Stimulated activated CD8-positive, alpha-beta memory T cell treated with anti-CD3 and anti-CD28 coated beads, Interleukin-12 subunit alpha, Interleukin-12 subunit beta, amount 100 ng/mL, for 1 hour (primary cell): ENCODE measurements around the gene GNAS-AS1.

Experiments used
- DNase-seq: peaks from one replicate; pipeline ENCODE4 v3.0.0-alpha.2; 2020; ENCODE audit warnings: low read depth

GNAS-AS1 gene

GRCh38 chr20:58884966-58885365 lies 34.3 kb upstream of the GNAS-AS1 start:
- DNase-seq = no peak

DNA sequence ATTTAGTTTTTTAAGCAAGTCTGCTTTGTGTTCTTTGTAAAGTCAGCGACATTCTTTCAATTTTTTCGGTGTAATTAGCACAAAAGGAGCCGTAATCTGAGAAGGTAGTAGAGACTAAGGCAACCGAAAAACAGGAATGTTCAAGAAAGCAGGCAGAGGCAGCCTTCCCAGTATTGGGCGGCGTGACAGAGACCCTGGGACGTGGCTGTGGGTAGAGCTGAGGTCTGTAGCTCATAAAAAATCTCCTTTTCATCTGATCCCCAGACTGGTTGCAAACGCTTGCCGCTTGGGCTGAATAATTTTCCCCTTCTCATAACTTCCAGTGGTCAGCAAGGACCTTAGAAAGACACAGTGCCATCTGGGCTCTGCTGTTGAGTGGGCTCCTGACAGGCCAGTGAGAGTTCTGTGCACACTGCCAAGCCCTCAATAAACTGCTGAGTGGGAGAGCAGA lies 32.6 kb upstream of the GNAS-AS1 start:
- no peak for DNase-seq

- DNase-seq = no peak
Observed at GRCh38 chr20:58882704-58883089, 32.0 kb upstream of the GNAS-AS1 start.

GRCh38 chr20:58880994-58881752 lies 30.5 kb upstream of the GNAS-AS1 start:
- no peak for DNase-seq

DNA sequence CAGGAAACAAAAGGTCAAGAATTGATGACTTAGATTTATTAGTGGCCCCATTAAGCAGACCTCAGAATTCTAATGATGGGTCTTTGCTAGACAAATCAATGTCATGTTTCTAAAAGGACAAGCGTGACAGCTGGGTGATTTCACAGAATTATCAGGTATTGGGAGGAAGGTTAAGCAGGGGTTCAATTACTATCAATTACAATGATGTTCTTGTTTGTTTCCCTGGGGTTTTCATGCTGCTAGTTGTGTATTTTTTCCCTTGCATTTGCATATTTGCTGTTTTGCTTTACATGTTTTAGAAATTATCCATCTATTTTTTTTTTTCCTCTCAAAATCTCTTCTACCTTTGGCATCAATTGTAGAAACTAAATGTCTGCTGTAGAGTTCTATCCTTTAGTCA lies 29.7 kb upstream of the GNAS-AS1 start:
- no peak for DNase-seq

GRCh38 chr20:58878399-58878798 lies 27.7 kb upstream of the GNAS-AS1 start:
- DNase-seq = no peak

DNA sequence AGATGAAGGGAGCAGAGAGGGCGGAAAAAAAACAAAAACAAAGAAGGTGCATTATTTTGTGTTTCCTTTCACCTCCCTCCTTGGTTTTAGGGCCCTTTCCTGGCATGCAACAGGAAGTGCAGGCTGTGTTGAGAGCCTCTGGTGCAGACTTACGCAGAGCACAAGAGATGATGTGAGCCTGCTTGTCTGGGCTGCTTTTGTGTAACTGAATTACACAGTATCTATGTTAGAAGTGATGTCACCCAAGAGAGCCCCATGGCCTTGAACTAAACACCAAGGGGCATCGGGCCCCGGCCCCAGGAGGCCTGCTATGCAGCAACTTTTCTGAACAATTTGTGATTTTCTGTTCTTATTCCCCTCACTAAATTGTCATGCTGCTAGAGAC lies 27.3 kb upstream of the GNAS-AS1 start:
- DNase-seq = no peak

DNA sequence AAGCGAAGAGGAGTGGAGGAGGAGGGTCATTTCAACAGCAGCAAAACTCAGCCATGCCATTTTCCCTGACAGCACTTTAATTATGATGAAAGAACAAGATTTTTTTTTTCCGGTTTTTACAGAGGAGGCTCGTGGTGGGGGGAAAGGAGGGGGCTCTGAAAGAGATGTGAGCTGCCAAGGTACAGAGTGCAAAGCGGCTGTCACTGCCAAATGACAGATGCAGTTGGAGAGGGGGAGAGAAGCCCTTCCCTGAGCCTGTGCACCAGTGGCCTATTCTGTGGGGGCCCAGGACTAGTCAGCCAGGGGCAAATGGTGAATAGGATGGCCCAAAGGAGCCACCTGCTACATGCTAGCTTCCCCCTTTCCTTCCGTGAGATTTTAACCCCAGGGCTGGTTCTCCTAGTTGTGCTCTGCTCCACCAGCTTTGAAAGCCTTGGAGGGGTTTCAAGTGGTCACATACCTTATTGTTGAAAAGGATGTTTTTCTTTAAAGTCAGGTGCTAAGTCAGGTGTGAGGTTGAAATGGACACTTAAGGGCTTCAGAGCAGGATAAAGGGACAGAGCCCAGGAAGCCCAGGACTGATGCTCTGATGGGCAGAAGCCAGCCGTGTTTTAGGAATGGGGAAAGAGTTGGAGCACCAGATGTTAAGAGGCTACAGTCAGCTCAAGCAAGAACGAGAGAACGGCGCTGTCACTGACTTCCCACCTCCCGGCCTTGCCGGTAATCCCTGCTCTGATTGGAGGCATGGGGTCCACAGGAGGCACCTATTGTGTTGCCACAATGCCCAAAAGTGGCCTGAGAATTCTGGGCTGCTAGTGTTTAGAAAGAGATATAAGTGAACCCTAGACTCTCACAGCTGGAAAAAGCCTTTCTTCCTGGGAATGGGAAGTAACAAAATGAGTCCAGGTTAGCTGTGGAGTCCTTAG lies 26.6 kb upstream of the GNAS-AS1 start:
- no peak for DNase-seq

DNA sequence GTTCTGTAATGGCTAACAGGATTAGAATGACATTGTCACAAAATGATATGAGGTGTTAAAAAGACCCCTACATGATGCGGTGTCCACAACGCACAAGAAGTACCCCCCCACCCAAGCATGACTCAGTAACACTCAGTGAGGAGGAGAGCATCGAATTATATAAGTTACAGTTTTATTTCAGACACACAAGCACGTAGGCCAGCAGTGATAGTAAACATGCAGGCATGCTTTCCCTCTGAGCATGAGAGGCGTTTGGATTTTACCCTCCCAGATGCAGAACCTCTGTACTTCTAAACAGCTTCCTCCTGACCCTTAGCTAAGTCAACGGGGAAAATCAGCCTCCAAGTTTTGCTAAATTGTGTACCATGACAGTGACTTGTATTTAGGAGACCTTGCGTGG lies 25.7 kb upstream of the GNAS-AS1 start:
- no peak for DNase-seq

DNA sequence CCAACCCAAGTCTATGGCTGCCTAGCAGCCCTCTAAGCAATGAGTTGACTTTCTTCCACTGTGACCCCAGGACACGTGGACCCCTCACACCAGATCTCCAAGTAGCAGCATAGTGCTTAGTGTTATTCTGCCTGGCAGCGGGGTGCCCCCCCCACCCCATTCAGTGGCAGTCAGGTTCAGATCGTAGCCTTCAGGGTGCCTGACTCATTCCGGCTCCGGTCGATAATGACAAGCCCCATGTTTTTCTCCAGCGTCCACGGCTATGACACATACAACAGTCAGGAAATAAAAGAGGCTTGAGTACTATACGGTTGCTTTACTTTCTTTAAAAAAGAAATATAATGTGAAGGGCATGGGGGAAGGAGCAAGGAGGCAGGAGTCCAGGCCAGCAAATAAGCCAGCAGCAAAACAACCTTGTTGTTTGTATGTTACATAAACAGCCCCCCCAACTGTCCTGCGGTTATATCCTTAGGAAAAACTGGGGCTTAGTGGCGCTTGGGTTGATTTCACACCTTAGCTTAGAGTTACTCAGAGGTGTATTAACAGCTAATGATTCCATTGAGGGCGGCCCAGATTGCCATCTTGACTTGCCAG lies 24.9 kb upstream of the GNAS-AS1 start:
- DNase-seq = no peak

DNA sequence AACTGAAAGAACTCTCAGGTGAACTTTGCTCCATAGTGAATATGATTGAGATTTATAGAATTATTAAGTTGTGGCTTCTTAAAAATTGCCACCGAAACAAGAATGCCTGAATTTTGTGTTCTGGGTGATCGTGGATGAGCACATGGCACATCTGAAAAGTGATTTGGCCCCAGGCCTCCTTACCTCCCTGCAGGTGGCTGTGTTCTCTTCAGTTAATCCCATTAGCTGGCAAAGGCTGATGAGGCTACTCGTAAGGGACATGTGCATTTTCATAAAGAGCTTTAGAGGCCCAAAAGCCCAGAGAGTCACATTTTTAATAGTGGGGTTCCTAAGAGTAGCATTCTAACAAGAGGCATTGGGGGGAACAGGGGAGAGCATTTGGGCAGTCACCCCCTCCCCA lies 24.4 kb upstream of the GNAS-AS1 start:
- no peak for DNase-seq

GRCh38 chr20:58874469-58874868 lies 23.8 kb upstream of the GNAS-AS1 start:
- DNase-seq = no peak

DNA sequence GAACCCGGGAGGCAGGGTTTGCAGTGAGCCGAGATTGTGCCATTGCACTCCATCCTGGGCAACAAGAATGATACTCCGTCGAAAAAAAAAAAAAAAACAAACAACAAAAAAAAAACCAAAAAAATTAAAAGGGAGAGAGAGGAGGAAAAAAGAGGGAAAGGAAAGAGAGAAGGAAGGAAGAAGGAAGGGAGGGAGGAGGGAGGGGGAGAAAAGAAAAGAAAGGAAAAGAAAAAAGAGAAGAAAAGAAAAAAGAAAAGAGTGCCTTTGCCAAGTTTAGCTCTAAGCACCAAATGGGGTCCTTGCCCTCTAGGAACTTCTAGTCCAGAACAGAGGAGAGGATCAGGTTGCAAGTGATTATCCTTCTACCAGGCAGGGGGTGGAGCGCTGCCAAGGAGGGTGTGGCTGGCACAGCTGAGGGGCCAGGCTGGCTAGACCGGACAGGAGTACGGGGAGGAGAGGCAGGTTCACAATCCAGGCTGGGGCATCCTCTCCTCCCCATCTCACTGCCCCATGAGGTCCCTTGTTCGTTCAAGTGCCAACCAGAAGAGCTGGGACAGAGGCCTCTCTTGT lies 20.9 kb upstream of the GNAS-AS1 start:
- no peak for DNase-seq

- peak; percentile 39 for DNase-seq
Observed at GRCh38 chr20:58870293-58871014, 19.8 kb upstream of the GNAS-AS1 start.

GRCh38 chr20:58869662-58870227 lies 19.0 kb upstream of the GNAS-AS1 start:
- no peak for DNase-seq

- no peak for DNase-seq
Observed at GRCh38 chr20:58868795-58869194, 18.1 kb upstream of the GNAS-AS1 start.

GRCh38 chr20:58867211-58867610 lies 16.5 kb upstream of the GNAS-AS1 start:
- no peak for DNase-seq

- no peak for DNase-seq
Observed at GRCh38 chr20:58865843-58866242, 15.1 kb upstream of the GNAS-AS1 start.

GRCh38 chr20:58864346-58864745 lies 13.6 kb upstream of the GNAS-AS1 start:
- DNase-seq = no peak

GRCh38 chr20:58863044-58863790 lies 12.5 kb upstream of the GNAS-AS1 start:
- no peak for DNase-seq
